H1 (cell line): Measurements from ENCODE around the gene HBS1L.

Experiments used
- BRCA1 ChIP-seq: IDR thresholded peaks from 2 replicates; pipeline ENCODE4 v1.6.1; 2012; ENCODE audit warnings: low read depth, low read length, improper control_type of control experiment
- CEBPB ChIP-seq: IDR thresholded peaks from 2 replicates; pipeline ENCODE4 v1.6.1; 2012; ENCODE audit warnings: low read depth, low read length
- CHD2 ChIP-seq: IDR thresholded peaks from 2 replicates; pipeline ENCODE4 v1.6.1; 2012; ENCODE audit warnings: low read length, improper control_type of control experiment
- CTCF ChIP-seq, 3 experiments: IDR thresholded peaks; 1 replicate in 2 of 3; 2 replicates in 1 of 3; pipeline versions ENCODE4 v1.5.1 to v1.6.1; 2011; ENCODE audit warnings: low read length in 3 of 3, mild to moderate bottlenecking in 3 of 3, inconsistent platforms in 2 of 3, low read depth in 1 of 3, moderate library complexity in 1 of 3; ENCODE audit not compliant: insufficient read depth in 1 of 3; ENCODE audit errors: control extremely low read depth in 1 of 3
- EP300 ChIP-seq, 2 experiments: IDR thresholded peaks; 1 replicate in 1 of 2; 2 replicates in 1 of 2; pipeline ENCODE4 v1.6.1; 2011 to 2012; ENCODE audit warnings: low read depth in 2 of 2, low read length in 2 of 2, mild to moderate bottlenecking in 2 of 2, borderline replicate concordance in 1 of 2, inconsistent platforms in 1 of 2, moderate library complexity in 1 of 2
- EZH2 ChIP-seq: fragments of 200-600 bp; sonication (generic); IDR thresholded peaks from 2 replicates; pipeline ENCODE4 v1.7.1; 2012; ENCODE audit warnings: low read depth, mild to moderate bottlenecking, moderate library complexity, low read length, inconsistent platforms; ENCODE audit not compliant: severe bottlenecking
- HDAC2 ChIP-seq, 2 experiments: fragments of 300-600 bp in 1 of 2; sonication (generic) in 1 of 2; IDR thresholded peaks; 2 replicates each; pipeline ENCODE4 v1.6.1; 2011 to 2012; ENCODE audit warnings: low read depth in 2 of 2, low read length in 2 of 2, mild to moderate bottlenecking in 2 of 2, moderate library complexity in 2 of 2, borderline replicate concordance in 1 of 2, inconsistent platforms in 1 of 2
- PHF8 ChIP-seq: fragments of 200-600 bp; sonication (generic); conservative IDR thresholded peaks from 2 replicates; pipeline ENCODE4 v1.7.1; 2012; ENCODE audit warnings: low read depth, mild to moderate bottlenecking, inconsistent platforms, low read length, moderate library complexity
- POLR2A ChIP-seq, 2 experiments: IDR thresholded peaks; 1 replicate in 1 of 2; 2 replicates in 1 of 2; pipeline ENCODE4 v1.6.1; 2011; ENCODE audit warnings: low read depth in 2 of 2, low read length in 2 of 2, mild to moderate bottlenecking in 2 of 2; ENCODE audit errors: control extremely low read depth in 1 of 2
- RBBP5 ChIP-seq: IDR thresholded peaks from 2 replicates; pipeline ENCODE4 v1.7.1; 2012; ENCODE audit warnings: low read depth, mild to moderate bottlenecking, inconsistent platforms, low read length, moderate library complexity, borderline replicate concordance
- SRF ChIP-seq: IDR thresholded peaks from 2 replicates; pipeline ENCODE4 v1.6.1; 2011; ENCODE audit warnings: mild to moderate bottlenecking, low read depth, low read length, moderate library complexity
- SUZ12 ChIP-seq: fragments of 200-600 bp; sonication (generic); IDR thresholded peaks from 2 replicates; pipeline ENCODE4 v1.6.1; 2012; ENCODE audit warnings: mild to moderate bottlenecking, inconsistent platforms, low read length, moderate library complexity, mixed read lengths
- TBP ChIP-seq: IDR thresholded peaks from 2 replicates; pipeline ENCODE4 v1.6.1; 2011; ENCODE audit warnings: low read depth, low read length, improper control_type of control experiment
- TF ChIP-seq, protein P1 (sequence below): IDR thresholded peaks from 2 replicates; pipeline ENCODE4 v1.6.1; 2011; ENCODE audit warnings: low read depth, mild to moderate bottlenecking, low read length; ENCODE audit not compliant: insufficient read depth

DNA sequence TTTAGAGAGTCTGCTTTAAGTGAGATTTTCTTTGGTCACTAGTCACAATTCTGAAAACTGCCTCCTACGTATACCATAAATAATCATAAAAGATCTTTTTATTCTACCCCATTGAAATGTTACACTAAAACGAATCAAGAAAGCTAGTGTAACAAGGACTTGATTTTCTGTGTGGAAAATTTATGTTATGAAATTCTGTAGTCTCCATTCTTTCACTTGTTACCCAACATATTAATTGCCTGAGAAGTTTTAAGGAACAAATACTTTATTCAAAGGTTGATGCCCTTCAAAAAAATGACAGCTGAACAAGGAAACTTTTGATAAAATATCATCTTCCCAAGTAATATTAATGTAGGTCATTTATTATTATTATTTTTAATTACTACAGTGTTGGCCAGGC, 13.3 kb upstream of the HBS1L start:
- no peak for TF ChIP-seq POLR2A (IDR thresholded peaks at IDR 0.05; ENCODE audit: control extremely low read depth in 1 of 2, low read depth in 2 of 2, low read length in 2 of 2)
- no peak for TF ChIP-seq CTCF (IDR thresholded peaks at IDR 0.05; ENCODE audit: control extremely low read depth in 1 of 3, insufficient read depth in 1 of 3, low read depth in 1 of 3, low read length in 3 of 3)
- TF ChIP-seq EZH2: no peak
- no peak for TF ChIP-seq PHF8
- TF ChIP-seq TBP: no peak
- TF ChIP-seq HDAC2 (IDR thresholded peaks at IDR 0.05; ENCODE audit: borderline replicate concordance in 1 of 2, low read depth in 2 of 2, low read length in 2 of 2): no peak
- no peak for TF ChIP-seq RBBP5
- TF ChIP-seq SUZ12: no peak
- no peak for TF ChIP-seq CHD2
- TF ChIP-seq, protein P1, sequence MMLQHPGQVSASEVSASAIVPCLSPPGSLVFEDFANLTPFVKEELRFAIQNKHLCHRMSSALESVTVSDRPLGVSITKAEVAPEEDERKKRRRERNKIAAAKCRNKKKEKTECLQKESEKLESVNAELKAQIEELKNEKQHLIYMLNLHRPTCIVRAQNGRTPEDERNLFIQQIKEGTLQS: no peak
- no peak for TF ChIP-seq BRCA1
- no peak for TF ChIP-seq CEBPB
- TF ChIP-seq EP300 (IDR thresholded peaks at IDR 0.05; ENCODE audit: borderline replicate concordance in 1 of 2, low read depth in 2 of 2, low read length in 2 of 2): no peak
- no peak for TF ChIP-seq SRF
